ENCODE results near the gene TBCD. TPM values are rescaled to one million over a fixed set of nuclear protein-coding genes. Genes with fewer than 3 reads are reported as not detected.

The TBCD gene
- polyA plus RNA-seq, 4 donors = 54.4 to 90.7 (median 68.7) TPM

GRCh38 chr17:82911822-82912221 lies 160.0 kb downstream of the TBCD start:
- no peak for DNase-seq (ENCODE audit: low read depth in 4 of 4, low spot score in 3 of 4)

GRCh38 chr17:82912484-82913089 lies 160.7 kb downstream of the TBCD start:
- no peak for DNase-seq (ENCODE audit: low read depth in 4 of 4, low spot score in 3 of 4)

GRCh38 chr17:82913304-82914043 lies 161.6 kb downstream of the TBCD start:
- no peak for DNase-seq (ENCODE audit: low read depth in 4 of 4, low spot score in 3 of 4)

- DNase-seq (ENCODE audit: low read depth in 4 of 4, low spot score in 3 of 4) = no peak
Measured at GRCh38 chr17:82914375-82914774, 162.5 kb downstream of the TBCD start.

GRCh38 chr17:82915010-82915756 lies 163.3 kb downstream of the TBCD start:
- no peak for DNase-seq (ENCODE audit: low read depth in 4 of 4, low spot score in 3 of 4)

GRCh38 chr17:82915757-82916027 lies 163.8 kb downstream of the TBCD start:
- no peak for DNase-seq (ENCODE audit: low read depth in 4 of 4, low spot score in 3 of 4)

- no peak for DNase-seq (ENCODE audit: low read depth in 4 of 4, low spot score in 3 of 4)
Measured at GRCh38 chr17:82917699-82918345, 166.0 kb downstream of the TBCD start.

GRCh38 chr17:82918508-82918907 lies 166.6 kb downstream of the TBCD start:
- no peak for DNase-seq (ENCODE audit: low read depth in 4 of 4, low spot score in 3 of 4)

GRCh38 chr17:82920150-82920549 lies 168.3 kb downstream of the TBCD start:
- DNase-seq (ENCODE audit: low read depth in 4 of 4, low spot score in 3 of 4) = no peak

- DNase-seq (ENCODE audit: low read depth in 4 of 4, low spot score in 3 of 4) = no peak
Measured at GRCh38 chr17:82920715-82921114, 168.8 kb downstream of the TBCD start.

GRCh38 chr17:82921426-82921825 lies 169.6 kb downstream of the TBCD start:
- no peak for DNase-seq (ENCODE audit: low read depth in 4 of 4, low spot score in 3 of 4)

GRCh38 chr17:82922646-82923045 lies 170.8 kb downstream of the TBCD start:
- no peak for DNase-seq (ENCODE audit: low read depth in 4 of 4, low spot score in 3 of 4)

- no peak for DNase-seq (ENCODE audit: low read depth in 4 of 4, low spot score in 3 of 4)
Measured at GRCh38 chr17:82923366-82924113, 171.7 kb downstream of the TBCD start.

- no peak for DNase-seq (ENCODE audit: low read depth in 4 of 4, low spot score in 3 of 4)
Measured at GRCh38 chr17:82924214-82924613, 172.3 kb downstream of the TBCD start.

- no peak for DNase-seq (ENCODE audit: low read depth in 4 of 4, low spot score in 3 of 4)
Measured at GRCh38 chr17:82924812-82925211, 172.9 kb downstream of the TBCD start.

GRCh38 chr17:82925336-82925735 lies 173.5 kb downstream of the TBCD start:
- DNase-seq (ENCODE audit: low read depth in 4 of 4, low spot score in 3 of 4) = no peak

GRCh38 chr17:82926081-82926480 lies 174.2 kb downstream of the TBCD start:
- DNase-seq (ENCODE audit: low read depth in 4 of 4, low spot score in 3 of 4) = no peak

GRCh38 chr17:82926716-82927115 lies 174.9 kb downstream of the TBCD start:
- no peak for DNase-seq (ENCODE audit: low read depth in 4 of 4, low spot score in 3 of 4)

- no peak for DNase-seq (ENCODE audit: low read depth in 4 of 4, low spot score in 3 of 4)
Measured at GRCh38 chr17:82927311-82927660, 175.4 kb downstream of the TBCD start.

GRCh38 chr17:82927661-82928601 lies 176.1 kb downstream of the TBCD start:
- no peak for DNase-seq (ENCODE audit: low read depth in 4 of 4, low spot score in 3 of 4)

Data from left renal pelvis (tissue), 4 donors.